GM18498 (cell line): ENCODE measurements around the gene PHF2.

ENCODE experiments used
- ATAC-seq: cut with Tn5 transposase; IDR thresholded peaks from one replicate; pipeline ENCODE4 v1.9.1; 2021; ENCODE audit warnings: mild to moderate bottlenecking, moderate library complexity; ENCODE audit not compliant: unreplicated experiment

The PHF2 gene

DNA sequence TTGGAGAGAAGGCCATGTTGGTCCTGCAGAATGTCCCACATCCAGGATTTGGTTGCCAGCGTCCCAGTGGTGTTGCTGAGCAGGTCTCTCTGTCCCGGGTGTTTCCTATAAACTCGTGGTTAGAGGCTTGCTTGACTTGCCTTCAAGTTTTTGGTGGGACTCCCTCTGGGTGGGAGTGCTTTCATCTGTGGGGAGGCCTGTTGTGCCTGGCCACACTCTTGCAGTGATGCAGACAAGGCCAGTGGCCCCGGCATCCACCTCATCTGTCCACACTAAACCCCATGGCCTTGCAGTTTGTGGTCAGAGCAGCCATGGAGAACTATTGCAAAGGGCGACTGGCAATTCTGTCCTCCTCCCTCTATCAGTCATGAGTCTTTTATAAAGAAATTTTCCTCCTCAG, 71.8 kb downstream of the PHF2 start:
- ATAC-seq = no peak

DNA sequence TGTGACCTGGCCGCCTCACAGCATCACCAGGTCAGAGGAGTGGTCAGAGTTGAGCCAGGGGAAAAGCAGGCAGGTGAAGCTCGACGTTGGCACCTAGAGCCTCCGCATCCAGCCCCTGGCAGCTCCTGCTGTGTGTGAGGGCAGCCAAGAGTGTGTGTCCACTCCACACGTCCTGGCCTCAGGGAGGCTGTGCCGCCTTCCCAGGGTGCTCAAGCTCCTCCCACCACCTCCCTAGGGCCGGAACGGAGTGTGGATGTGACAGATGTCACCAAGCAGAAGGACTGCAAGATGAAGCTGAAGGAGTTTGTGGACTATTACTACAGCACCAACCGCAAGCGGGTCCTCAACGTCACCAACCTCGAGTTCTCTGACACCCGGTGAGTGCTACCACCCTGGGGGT, 72.5 kb downstream of the PHF2 start:
- ATAC-seq = no peak

DNA sequence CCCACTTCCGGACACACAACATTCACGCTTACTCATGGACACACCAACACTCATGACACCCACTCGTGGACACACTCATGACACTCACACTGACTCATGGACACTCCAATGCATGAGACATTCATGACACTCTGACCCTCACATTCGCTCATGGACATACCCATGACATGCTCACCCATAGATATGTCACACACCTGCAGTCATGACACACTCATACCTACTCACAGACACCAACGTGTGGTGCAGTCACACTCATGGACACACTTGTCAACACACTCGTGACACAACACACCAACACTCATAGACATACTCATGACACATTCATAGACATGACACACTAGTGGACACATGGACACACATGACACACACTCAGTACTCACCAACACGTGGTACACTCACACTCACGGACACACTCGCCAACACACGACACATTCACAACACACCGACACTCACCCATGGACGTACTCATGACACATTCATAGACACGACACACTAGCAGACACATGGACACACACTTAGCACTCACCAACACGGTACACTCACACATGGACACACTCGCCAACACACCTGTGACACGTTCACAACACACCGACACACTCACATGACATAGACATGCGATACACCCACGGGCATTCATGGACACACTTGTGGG, 73.4 kb downstream of the PHF2 start:
- no peak for ATAC-seq

DNA sequence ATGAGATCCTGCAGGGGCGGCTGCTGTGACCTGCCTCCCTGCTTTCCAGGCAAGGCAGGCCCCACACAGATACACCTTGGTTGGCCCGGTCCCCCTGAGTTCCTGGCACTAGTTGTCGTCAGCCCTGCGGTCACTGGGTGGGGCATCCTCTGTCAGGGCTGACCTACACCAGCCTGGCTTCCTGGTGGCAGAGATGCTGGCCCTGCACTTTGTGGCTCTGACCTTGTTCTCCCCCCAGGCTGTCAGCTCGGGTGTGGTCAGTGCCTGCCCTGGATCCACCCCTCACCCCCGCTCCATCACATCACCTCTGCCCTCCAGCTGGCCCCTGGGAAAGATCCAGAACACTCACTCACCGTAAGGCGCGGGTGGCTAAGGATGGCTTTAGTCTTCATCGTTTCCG, 74.1 kb downstream of the PHF2 start:
- ATAC-seq = no peak

GRCh38 chr9:93651521-93651950, 75.2 kb downstream of the PHF2 start:
- ATAC-seq = no peak

- ATAC-seq = no peak
Measured at GRCh38 chr9:93652604-93653592, 76.5 kb downstream of the PHF2 start.

GRCh38 chr9:93653760-93654159, 77.4 kb downstream of the PHF2 start:
- no peak for ATAC-seq

GRCh38 chr9:93654351-93654961, 78.1 kb downstream of the PHF2 start:
- no peak for ATAC-seq

GRCh38 chr9:93655621-93656425, 79.4 kb downstream of the PHF2 start:
- no peak for ATAC-seq

GRCh38 chr9:93656426-93657239, 80.2 kb downstream of the PHF2 start:
- no peak for ATAC-seq

- no peak for ATAC-seq
Measured at GRCh38 chr9:93657331-93658111, 81.1 kb downstream of the PHF2 start.

DNA sequence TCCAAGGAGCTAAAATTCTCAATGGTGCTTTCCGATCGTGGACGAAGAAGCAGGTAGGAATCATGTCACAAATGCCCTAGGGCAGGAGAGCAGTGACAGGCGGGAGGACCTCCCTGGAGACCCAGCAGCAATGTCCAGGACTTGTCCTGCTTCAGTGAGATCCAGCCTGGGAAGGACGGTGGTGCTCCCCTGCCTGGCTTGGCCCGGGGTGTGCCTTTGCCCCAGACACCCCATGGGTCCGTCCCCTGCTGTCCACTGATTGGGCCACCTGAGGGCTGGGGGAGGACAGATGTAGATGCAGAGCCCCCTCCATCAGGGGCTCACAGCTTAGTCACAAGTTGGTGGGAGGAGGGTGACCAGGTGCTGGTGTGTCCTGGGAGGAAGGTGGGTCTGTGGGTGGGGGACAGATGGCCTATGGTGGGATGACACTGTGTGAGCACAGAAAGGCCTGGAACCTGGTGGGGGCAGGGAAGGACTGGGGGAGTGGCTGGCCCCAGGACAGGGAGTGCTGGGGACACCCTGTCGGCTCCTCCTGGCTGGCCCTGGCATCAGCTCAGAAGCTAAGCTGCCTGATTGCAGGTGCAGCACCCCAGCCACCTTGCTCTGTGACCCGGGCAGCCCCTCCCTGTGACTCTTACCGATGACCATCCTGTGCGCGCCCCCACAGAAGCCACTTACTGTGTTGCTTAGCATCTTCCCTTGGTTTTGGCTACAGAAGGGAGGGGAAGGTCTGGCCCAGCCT, 82.0 kb downstream of the PHF2 start:
- no peak for ATAC-seq

DNA sequence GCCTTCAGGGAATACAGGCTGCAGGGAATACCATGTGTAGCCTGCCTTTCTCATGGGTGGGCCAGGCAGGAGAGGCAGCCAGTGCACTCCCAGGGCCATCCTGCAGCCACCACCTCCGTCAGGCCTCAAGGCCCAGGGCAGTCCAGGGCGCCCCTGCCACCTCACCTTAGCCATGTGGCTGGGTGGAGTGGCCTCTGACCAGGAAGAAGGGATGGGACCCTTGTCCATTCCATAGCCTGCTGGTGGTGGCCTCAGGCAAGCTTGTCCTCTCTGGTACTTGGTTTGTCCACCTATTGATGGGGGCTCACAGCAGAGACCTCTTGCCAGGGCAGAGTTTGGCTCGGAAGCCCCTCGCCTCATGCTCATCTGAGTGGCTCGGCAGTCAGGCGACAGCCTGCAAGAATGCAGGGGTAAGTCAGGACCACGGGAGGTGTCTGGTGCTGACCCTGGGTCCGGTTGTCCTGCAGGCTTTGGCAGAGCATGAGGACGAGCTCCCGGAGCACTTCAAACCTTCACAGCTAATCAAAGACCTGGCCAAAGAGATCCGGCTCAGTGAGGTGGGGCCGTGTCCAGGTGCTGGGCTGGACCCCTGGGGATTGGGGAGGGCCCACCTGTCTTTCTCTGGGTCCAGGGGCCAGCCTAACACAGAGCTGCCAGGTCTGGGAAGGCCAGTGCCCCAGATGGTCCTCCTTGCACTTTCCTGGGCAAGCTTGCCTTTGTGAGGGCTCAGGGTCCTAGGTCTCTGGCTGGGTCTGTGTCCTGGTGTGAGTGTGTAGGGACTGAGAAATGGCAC, 82.9 kb downstream of the PHF2 start:
- no peak for ATAC-seq

GRCh38 chr9:93659837-93660177, 83.4 kb downstream of the PHF2 start:
- no peak for ATAC-seq

DNA sequence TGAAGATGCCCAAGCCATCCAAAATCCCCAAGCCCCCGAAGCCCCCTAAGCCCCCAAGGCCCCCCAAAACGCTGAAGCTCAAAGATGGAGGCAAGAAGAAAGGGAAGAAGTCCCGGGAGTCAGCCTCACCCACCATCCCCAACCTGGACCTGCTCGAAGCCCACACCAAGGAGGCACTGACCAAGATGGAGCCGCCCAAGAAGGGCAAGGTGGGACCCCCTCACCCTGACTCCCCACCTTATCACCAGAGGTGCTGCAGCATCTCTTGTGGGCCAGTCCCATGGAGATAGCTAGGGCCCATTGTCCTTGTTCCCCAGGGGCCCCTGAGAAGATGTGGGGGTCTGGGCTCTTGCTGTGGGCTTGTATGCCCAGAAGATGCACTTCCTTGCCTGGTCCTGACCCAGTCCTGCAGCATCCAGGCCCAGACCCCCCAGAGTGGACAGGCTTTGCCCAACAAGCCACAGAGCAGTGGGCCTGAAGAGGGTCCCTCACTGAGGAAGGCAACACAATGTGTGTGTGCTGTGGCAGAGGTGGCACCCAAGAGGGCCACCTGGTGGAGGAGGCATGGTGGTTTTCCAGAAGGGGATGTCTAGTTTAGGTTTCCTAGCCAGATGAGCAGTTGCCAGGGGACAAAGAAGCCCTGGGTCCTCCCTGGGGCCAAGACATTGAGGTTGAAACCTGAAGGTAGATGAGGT, 84.1 kb downstream of the PHF2 start:
- no peak for ATAC-seq

- no peak for ATAC-seq
Measured at GRCh38 chr9:93661591-93661990, 85.2 kb downstream of the PHF2 start.

GRCh38 chr9:93662016-93662638, 85.7 kb downstream of the PHF2 start:
- no peak for ATAC-seq
